ENCODE data around the gene INTS3.
"Not testable (repeated sequence)": the region's sequence is repeated elsewhere in the genome, so short reads cannot be mapped to it uniquely, and the experiment has no call there.

The INTS3 gene

DNA sequence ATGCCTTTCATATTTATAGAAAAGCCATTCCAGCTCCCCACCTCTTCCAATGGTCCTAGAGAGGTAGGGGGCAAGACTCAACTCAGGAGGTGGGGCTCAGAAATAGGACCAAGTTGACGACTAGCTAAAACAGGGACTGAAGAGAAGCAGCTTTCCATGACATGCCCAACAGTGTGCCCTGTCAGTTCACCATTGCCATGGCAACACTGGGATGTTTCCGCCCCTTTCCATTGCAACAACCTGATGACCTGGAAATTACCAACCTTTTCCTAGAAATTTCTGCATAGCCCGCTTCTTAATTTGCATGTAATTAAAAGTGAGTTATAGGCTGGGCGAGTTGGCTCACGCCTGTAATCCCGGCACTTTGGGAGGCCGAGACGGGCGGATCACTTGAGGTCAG, 22.4 kb upstream of the INTS3 start:
- no peak for DNase-seq (ENCODE audit: low read depth in 2 of 2)

DNA sequence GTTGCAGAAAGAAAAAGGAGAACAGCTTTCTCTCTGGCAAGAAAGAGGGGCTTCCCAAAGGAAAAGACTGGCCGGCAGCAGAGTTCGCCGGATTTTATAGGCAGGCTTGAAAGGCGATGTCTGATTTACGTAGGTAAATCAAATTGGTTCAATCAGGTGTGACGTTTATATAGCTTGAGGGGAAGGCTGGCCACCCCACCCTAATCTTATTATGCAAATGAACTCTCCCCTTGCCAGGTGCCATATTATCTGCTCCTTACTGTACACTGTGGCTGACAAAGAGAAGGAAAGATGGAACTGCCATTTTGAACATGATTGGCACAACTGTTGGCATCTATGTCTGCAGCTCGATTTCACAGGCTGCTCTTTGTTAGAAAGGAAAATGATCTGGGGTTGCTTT, 16.8 kb upstream of the INTS3 start:
- DNase-seq (ENCODE audit: low read depth in 2 of 2): no peak

DNA sequence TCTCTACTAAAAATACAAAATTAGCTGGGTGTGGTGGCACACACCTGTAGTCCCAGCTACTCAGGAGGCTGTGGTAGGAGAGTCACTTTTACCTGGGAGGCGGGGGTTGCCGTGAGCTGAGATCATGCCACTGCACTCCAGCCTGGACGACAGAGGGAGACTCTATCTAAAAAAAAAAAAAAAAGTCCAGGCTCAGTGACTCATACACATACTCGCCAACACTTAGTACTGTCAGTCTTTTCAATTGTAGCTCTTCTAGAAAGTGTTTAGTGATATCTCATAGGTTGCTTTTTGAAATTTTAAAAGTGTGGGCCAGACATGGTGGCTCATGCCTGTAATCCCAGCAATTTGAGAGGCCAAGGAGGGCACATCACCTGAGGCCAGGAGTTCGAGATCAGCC, 11.6 kb upstream of the INTS3 start:
- DNase-seq (ENCODE audit: low read depth in 2 of 2): not testable (repeated sequence)

DNA sequence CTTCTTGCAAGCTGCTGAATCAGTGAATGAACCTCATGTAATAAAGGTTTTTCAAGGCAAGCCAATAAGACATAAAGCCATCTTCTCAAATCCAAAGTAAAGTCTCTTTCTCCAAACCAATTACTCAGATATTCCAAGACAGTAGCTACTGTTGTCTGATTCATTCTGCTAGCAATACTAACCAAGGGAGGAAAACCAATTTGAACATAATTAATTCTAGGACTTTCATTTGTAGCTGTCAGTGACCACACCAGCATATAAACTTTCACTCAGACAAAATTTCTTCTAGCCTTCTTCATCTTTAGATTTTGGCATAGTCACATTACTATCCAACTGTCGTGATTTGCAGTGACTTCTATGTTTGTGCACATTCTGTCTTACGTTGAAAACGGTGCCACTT, 10.5 kb upstream of the INTS3 start:
- no peak for DNase-seq (ENCODE audit: low read depth in 2 of 2)

DNA sequence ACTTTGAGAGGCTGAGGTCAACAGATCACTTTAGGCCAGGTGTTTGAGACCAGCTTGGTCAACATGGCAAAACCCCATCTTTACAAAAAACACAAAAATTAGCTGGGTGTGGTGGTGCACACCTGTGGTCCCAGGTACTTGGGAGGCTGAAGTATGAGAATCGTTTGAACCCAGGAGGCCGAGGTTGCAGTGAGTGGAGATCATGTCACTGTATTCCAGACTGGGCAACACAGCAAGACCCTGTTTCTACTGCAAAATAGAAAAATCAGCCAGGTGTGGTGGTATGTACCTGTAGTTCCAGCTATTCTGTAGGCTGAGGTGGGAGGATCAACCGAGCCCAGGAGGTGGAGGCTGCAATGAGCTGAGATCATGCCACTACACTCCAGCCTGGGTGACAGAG, 4.2 kb upstream of the INTS3 start:
- no peak for DNase-seq (ENCODE audit: low read depth in 2 of 2)

DNA sequence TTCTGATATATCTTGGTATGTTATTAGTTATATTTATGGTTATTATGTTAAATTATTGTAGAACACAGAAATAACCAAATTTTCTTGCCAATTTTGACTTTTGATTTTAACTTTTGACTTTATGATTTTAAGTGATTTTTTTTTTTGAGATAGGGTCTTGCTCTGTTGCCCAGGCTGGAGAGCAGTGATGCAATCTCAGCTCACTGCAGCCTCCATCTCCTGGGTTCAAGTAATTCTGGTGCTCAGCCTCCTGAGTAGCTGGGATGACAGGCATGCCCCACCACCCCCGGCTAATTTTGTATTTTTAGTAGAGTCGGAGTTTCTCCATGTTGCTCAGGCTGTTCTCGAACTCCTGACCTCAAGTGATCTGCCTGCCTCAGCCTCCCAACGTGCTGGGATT, 3.2 kb upstream of the INTS3 start:
- DNase-seq (ENCODE audit: low read depth in 2 of 2): not testable (repeated sequence)

DNA sequence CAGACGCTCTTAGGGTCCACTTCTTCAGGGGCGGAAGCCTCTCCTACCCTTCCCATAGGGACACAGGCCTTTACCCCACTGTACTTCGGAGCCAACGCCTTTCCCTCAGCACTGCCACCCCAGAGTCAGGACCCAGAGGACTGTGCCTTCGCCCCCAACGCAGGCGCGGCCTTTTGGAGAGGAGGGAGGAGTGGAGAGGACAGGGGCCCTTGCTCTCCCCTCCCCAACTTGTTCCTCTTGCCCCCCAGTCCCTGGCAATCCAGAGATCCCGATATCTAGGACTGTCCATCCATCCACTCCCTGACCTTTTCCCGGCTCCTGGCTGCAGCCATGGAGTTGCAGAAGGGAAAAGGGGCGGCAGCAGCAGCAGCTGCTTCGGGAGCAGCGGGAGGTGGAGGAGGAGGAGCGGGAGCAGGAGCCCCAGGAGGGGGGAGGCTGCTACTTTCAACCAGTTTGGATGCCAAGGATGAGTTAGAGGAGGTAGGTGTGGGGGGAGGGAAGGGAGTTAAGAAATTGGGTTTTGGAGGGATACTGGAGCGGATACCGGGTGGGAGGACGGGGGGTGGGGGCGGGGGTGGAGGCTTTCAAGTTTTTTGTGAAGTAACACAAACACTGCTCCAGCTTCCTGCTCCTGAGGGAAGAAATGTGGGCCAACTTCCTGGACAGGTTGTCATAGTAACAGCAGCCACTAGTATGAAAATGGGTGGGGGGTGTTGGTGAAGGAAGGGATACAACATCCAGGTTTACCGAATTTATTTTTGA, 636 bp downstream of the INTS3 start:
- no peak for DNase-seq (ENCODE audit: low read depth in 2 of 2)

DNA sequence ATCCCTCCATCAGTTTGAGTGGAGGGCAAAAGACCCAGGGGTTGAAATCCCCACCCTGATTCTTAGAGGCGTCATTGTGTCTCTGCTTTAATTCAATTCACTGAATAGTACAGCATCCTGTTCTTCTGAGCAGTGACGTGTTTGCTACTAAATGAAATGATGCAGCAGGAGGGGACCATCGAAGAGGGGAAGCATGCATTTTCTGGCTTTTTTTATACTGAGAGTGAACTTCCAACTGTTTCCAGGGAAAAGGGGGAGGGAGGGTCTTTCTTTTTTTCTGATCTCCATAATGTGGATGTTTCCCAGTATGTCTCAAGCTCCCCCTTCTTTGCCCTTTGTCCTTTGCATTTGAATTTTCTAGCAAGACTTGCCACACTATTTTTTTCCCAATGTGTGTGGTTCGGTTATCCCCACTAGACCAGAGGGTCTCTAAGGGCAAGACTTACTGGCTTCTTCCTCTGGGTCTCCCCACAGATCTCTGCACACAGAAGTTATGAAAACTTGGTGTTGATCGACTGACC, 2.7 kb downstream of the INTS3 start:
- DNase-seq (ENCODE audit: low read depth in 2 of 2): no peak

DNA sequence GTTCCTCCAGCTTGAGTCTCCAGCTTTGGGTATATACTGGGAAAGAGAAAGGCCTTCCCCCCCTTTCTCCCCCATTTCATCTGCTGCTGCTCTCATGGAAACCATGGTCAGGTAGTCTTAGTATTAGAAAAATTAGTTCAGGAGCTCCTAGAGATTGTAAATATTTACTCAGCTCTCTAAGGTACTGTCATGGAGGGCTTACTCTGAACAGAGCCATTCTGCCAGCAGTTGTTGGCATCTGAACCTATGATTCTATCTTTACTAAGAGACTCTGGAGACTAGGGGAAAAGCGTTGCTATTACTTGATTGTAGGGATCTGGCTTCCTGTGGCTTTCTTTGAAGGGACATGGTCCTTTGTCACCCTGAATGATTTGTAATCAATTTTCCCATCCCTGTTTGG, 6.1 kb downstream of the INTS3 start:
- no peak for DNase-seq (ENCODE audit: low read depth in 2 of 2)

DNA sequence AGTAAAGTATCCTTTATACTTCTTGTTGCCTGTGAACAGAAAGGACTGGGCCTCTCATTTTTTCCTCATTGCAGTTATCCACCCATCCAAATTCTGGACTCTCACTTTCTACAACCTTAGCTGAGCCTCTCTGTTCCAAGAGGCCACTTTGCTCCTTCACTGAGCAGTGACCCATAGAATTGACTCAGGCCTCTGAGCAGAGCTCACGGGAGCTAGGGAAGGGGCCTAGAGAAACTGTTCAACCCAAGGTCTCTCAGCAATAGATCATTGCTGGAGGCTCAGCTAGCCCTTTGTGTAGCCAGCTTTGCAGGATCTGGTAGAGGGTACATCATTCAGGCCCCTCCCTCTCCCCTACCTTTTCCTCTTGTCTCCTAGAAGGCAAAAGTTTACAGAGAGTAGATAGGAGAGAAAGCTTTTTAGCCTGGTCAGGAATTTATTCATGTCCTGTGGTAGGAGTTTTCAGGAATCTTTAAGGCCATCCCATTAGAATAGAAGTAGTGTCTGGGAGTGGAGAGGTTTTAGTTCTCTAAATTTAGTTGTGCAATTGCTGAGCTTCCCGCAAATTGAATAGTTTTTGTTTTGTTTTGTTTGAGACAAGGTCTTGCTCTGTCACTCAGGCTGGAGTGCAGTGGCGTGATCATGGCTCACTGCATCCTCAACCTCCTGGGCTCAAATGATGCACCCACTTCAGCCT, 6.7 kb downstream of the INTS3 start:
- DNase-seq (ENCODE audit: low read depth in 2 of 2): no peak

DNA sequence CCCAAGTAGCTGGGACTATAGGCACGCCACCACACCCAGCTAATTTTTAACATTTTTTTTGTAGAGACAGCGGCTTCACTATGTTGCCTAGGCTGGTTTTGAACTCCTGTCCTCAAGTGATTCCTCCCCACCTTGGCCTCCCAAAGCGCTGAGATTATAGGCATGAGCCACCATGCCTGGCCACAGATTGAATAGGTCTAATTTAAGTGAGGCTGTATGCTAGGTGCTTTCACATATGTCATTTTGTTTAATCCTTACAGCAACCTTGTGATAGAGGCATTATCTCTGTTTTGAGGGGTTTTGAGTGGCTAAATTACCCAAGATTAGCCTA, 7.2 kb downstream of the INTS3 start:
- no peak for DNase-seq (ENCODE audit: low read depth in 2 of 2)

DNA sequence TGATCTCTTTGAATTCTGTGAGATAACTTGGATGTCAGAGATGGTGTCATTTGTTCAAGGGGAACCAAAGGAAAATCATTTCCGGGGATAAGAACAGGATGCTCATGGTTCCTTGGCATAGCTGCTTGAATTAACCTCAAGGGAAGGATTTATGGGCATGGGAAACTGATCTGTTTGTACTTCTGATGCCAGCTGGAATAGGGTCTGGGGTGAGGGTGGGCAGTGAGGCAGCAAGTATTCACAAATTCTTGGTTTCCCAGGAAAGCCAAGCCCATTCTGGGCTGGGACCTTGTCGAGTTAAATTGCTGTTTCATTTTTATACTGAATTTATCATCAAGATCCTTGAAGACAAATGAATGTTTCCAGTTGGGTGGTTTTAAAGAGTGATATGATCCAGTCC, 14.1 kb downstream of the INTS3 start:
- no peak for DNase-seq (ENCODE audit: low read depth in 2 of 2)

DNA sequence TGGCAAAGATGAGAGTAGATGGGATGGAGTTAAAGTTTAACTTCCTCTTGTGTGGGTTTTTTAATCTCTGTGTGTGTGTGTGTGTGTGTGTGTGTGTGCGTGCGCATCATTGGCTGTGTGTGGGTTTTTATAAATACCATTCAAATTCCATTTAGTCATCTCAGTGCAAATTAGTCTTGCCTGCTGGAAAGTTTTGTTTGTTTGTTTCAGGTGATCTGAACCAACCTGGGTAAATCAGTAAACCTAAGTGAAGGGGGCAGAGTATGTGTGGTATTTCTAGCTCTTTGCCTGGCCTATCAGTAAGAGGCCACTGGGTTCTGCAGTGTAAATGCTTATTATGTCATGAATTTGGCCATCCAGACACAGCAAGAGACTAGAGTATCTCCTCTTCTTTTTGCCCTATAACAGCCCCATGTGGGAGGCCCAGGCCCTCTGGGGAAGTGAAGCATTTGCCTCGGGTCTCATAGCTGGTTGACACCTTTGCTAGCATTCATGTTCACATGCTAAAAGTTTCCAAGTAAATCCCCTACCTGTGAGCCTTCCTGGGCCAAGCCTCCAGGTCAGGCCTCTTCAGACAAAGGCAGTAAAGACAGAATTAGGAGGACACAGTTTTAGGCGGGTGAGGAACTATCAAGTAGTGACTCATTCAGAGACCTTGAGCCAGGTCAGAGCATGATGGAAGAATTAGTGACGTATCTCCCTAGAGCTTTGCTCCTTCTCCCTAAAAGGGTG, 14.7 kb downstream of the INTS3 start:
- DNase-seq (ENCODE audit: low read depth in 2 of 2): no peak

DNA sequence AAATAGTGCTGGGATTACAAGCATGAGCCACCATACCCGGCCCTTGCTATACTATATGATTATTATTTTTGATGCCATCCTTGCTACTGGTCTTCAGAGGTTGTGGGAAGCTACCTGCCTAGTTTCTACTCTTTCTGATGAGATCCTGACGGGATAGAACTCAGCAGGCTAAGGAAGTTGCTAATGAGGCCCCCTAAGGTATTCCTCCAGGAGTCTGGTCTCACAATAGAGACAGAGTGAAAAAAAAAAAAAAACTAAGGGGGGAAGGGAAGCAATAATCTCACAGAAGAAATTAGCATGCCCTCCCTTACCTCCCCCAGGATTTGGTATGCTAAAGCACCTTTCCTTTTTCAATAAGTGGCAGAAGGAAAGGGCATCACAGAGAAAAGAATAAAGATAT, 17.6 kb downstream of the INTS3 start:
- DNase-seq (ENCODE audit: low read depth in 2 of 2): no peak

DNA sequence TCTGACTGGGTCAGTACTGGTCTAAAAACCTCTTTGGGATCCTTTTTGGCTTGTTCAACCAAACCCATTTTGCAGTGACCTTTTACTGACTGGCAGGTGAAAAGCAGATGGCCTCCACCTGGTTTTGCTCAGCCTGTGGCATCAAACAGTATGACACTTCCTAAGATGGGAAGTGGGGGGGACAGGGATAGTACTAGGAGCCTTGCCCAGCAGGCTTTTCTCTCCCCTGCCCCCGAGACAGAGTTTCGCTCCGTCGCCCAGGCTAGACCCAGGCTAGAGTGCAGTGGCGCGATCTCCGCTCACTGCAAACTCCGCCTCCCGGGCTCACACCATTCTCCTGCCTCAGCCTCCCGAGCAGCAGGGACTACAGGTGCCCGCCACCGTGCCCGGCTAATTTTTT, 18.3 kb downstream of the INTS3 start:
- DNase-seq (ENCODE audit: low read depth in 2 of 2): no peak

DNA sequence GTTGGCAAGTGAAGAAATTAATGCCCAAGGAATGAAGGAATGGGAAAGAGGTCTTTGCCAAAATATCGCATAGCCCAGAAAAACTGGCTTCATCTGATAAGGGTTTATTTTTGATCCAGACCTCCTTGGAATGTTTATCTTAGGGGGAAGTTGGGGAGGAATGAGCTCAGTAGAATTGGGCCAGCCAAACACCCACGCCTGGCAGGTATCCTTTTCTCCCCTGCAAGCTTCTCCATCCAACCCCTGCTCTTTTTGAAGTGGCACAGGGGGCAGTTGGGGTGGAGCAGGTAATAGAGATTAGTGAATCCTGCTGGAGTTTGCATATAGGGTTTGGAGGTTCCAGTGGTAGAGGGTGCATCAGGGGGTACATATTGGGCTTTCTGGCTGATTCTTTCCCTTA, 21.1 kb downstream of the INTS3 start:
- DNase-seq (ENCODE audit: low read depth in 2 of 2): no peak

DNA sequence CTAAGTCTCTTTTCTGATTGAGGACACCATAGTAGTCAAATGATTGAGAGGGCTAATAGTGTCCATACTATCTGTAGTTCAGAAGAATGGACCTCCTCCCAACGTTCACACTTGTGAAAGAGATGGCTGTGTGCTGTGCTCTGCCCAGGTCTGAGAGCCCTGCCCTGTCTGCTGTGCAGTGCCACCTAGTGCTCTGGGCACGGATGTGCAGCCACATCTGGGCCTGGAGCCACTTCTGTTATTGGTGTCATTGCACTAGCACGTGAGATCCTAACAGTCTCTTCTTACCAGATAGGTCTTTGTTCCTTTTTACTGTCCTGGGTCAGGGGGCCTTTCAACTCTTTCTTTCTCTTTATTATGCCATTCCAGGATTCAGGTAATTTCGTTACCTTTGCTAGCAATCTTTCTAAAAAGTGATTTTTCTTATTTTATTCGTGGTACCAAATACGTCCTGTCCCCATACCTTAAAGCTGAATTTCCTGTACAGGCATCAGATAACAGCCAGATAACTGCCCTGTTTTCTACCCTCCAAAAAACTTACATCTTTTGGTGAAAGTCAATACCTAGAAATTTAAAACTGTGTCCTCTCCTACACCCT, 21.7 kb downstream of the INTS3 start:
- DNase-seq (ENCODE audit: low read depth in 2 of 2): peak; percentile 45 to 60

DNA sequence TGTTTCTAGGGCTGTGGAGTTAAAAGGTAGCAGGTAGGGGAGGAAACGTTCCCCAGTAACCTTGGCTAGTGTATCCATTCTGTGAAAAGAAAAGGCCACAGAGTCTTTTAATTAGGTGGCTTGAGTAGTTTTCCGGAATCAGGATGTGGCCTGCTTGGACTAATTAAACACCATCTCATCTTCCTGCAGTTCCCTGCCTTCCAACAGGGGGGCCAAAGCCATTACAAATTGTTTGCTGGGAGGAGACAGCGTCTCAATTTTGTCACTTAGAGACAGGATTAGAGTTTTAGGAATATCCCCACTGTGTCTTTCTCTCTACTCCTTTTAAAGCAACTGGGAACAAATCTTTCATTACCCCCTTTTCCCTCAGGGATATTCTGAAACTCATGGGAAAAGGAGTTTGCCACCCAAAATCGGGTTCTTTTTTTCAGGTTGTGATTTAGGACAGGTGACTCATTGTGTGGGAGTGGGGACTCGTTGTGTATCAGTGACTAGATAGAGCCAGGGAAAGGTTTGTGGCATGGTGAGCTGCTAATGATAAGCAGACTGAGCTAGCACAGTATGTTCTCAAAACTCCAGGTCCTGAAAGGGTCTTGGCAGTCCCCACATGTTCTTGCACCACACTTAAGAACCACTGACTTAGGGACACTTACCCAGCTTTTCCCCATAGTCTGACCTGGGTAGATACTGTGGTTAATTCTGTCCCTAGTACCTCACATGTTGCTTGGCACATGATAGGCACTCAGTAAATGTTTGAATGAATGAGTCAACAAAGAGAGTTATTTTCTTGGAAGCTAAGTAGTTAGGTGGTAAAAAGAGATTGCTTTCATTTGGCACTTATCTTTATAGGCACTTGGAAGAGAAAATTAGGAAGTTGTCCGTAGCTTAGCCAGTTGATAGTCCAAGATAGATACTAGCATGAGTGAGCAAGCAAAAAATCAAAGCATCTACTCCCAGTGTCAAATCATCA, 22.5 kb downstream of the INTS3 start:
- no peak for DNase-seq (ENCODE audit: low read depth in 2 of 2)

DNA sequence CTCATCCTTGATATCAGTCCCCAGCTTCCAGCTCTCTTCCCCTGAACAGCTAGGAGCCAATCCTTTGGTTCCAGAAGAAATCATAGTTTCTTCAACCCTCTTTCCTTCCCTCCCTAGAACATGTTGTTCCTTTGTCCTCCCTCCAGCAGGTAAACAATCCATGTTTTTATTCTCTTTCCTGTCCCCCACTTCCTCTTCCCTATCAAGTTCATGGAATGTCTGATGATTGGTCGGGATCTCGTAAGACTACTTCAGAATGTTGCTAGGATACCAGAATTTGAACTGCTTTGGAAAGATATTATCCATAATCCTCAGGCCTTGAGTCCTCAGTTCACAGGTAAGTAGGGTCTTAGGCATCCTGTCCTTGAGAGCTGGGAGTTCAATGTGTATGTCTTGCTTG, 24.2 kb downstream of the INTS3 start:
- DNase-seq (ENCODE audit: low read depth in 2 of 2): no peak

DNA sequence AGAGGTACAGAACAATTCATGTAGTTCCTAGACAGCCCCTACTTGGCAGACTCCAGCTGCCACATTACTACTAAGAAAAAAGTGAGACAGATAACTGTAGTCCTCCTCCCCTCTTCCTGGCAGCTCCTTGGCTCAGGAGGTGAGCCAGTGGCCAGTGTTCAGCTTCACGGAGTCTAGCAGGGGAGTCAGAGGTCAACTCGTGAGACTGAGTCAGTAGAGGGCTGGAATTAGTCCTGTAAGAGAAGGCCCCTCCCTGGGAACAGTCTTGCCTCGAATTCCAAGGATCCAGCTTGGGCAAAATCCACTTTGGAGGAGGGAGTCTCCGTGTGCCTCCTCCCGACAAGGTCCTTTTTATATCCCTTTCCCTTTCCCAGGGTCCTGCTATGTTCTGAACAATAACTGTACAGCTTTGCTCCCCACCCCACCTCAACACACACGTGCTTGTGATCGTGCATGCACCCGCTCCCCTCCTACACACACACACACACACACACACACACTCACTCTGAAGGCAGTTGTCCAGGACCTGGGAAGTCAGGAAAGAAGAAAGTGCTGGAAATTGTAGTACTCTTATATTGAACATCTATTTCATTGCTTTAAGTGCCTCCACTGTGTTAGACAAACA, 24.8 kb downstream of the INTS3 start:
- no peak for DNase-seq (ENCODE audit: low read depth in 2 of 2)

DNA sequence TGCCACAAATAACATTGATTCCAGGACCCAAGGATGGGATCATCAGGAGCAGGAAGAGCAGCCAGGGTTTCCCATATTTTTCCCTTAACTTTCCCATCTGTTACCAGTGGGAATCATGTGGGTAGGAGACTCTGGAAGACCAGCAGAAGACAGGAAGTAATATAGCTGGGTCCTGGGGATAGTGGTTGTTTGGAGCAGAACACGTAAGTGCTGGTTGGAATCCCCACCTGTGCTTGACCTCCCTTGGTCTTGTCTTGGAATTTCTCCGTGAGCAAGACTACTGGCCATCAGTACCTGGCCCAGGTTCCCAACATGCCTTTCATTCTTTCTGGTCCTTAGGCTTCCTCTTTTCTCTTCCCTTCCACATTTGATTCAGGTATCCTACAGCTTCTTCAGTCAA, 26.4 kb downstream of the INTS3 start:
- DNase-seq (ENCODE audit: low read depth in 2 of 2): no peak

All from activated CD8-positive, alpha-beta memory T cell treated with anti-CD3 and anti-CD28 coated beads for 4 hours (primary cell).